ENCODE data around the gene THRB.

DNA sequence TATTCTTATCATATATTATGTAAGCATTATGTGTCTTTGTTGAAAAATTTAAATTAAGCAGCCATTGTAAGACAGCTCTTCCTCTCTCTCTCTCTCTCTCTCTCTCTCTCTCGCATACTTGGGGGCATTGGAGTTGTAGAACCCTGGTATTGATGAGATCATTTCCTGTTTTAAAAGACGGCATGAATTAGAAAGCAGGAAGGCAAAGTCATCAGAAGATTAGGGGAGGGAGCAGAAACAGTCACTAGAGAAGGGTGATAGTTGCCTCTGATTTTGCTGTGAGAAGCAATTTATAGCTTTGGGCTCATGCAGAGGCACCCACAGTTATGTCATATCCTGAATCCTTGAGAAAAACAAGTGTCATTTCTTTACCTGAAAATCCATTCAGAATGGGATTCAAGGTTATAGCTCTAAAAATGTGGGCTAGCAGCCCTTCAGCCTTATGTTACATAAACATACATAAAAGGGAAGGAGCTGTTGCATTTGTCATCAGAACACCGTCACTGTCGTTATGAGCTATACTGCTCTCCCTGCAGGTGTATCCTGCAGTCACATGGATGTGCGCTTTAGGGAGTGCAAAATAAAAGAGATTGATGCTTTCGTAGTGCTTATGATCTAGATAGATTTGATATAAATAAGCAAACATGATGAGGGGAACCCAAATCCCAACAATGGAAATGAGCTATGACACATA is 335.7 kb downstream of the THRB start:
- TF ChIP-seq ZBTB49 (tag by site-specific recombination; IDR thresholded peaks at IDR 0.05; ENCODE audit: low read depth) (no peak), YY1 (tag by site-specific recombination; IDR thresholded peaks at IDR 0.05) (no peak), TCF7L2 (IDR thresholded peaks at IDR 0.05; ENCODE audit: borderline replicate concordance, low read depth, low read length) (no peak), ZNF530 (tag by site-specific recombination; IDR thresholded peaks at IDR 0.05; ENCODE audit: low read depth) (no peak), ZNF747 (tag by site-specific recombination; IDR thresholded peaks at IDR 0.05) (no peak), ZNF791 (tag by site-specific recombination; IDR thresholded peaks at IDR 0.05) (no peak), ZNF707 (tag by site-specific recombination; IDR thresholded peaks at IDR 0.05) (no peak)
- TF ChIP-seq, protein P1, sequence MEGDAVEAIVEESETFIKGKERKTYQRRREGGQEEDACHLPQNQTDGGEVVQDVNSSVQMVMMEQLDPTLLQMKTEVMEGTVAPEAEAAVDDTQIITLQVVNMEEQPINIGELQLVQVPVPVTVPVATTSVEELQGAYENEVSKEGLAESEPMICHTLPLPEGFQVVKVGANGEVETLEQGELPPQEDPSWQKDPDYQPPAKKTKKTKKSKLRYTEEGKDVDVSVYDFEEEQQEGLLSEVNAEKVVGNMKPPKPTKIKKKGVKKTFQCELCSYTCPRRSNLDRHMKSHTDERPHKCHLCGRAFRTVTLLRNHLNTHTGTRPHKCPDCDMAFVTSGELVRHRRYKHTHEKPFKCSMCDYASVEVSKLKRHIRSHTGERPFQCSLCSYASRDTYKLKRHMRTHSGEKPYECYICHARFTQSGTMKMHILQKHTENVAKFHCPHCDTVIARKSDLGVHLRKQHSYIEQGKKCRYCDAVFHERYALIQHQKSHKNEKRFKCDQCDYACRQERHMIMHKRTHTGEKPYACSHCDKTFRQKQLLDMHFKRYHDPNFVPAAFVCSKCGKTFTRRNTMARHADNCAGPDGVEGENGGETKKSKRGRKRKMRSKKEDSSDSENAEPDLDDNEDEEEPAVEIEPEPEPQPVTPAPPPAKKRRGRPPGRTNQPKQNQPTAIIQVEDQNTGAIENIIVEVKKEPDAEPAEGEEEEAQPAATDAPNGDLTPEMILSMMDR (tag by site-specific recombination; IDR thresholded peaks at IDR 0.05): no peak
- TF ChIP-seq, protein P2, sequence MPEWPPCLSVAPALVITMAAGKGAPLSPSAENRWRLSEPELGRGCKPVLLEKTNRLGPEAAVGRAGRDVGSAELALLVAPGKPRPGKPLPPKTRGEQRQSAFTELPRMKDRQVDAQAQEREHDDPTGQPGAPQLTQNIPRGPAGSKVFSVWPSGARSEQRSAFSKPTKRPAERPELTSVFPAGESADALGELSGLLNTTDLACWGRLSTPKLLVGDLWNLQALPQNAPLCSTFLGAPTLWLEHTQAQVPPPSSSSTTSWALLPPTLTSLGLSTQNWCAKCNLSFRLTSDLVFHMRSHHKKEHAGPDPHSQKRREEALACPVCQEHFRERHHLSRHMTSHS (tag by site-specific recombination; IDR thresholded peaks at IDR 0.05): no peak
- TF ChIP-seq, protein P3, sequence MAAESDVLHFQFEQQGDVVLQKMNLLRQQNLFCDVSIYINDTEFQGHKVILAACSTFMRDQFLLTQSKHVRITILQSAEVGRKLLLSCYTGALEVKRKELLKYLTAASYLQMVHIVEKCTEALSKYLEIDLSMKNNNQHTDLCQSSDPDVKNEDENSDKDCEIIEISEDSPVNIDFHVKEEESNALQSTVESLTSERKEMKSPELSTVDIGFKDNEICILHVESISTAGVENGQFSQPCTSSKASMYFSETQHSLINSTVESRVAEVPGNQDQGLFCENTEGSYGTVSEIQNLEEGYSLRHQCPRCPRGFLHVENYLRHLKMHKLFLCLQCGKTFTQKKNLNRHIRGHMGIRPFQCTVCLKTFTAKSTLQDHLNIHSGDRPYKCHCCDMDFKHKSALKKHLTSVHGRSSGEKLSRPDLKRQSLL (tag by site-specific recombination; IDR thresholded peaks at IDR 0.05): no peak
